Caco-2 (cell line): Measurements from ENCODE around the gene MTMR12. TPM values are rescaled to one million over a fixed set of nuclear protein-coding genes. Genes with fewer than 3 reads are reported as not detected.

ENCODE experiments used
- BruUV-seq: library from RNA; stranded (reverse); fragments of 400-500 nt; replicated peaks from 2 replicates; lab custom pipeline; 2021; lab: Mats Ljungman, UMichigan
- CTCF ChIA-PET: fragments of 300-600 bp; sonication (Branson Sonifier 250); formaldehyde crosslinking; loops from one replicate; lab custom pipeline; 2022; ENCODE audit warnings: antibody characterized with exemption; lab: Charles Lee
- POLR2A ChIA-PET: fragments of 300-600 bp; sonication (Branson Sonifier 250); formaldehyde crosslinking; loops from one replicate; lab custom pipeline; 2022; ENCODE audit warnings: antibody characterized with exemption; lab: Charles Lee
- DNase-seq, 2 experiments: peaks; one replicate each; pipeline versions ENCODE4 v3.0.0 to v3.0.0-alpha.2; 2020 to 2022
- H3K27me3 ChIP-seq: replicated peaks from 2 replicates; pipeline ENCODE4 v1.6.0; 2011; ENCODE audit warnings: low read length; ENCODE audit not compliant: control insufficient read depth, insufficient read depth
- H3K36me3 ChIP-seq: 2 replicates; pipeline ENCODE4 v1.5.1; 2011; ENCODE audit warnings: low read length; ENCODE audit not compliant: control insufficient read depth, insufficient read depth
- H3K4me1 ChIP-seq: fragments of 250-450 bp; sonication (Bioruptor Pico); 2 replicates; pipeline ENCODE4 v1.5.1; 2020; ENCODE audit warnings: mild to moderate bottlenecking
- H3K4me3 ChIP-seq: 2 replicates; pipeline ENCODE4 v1.5.1; 2011; ENCODE audit warnings: low read depth, mild to moderate bottlenecking, control low read depth, low read length
- H3K9me3 ChIP-seq: fragments of 250-450 bp; sonication (Bioruptor Pico); 2 replicates; pipeline ENCODE4 v1.5.1; 2020; ENCODE audit warnings: mild to moderate bottlenecking, moderate library complexity
- H3K27ac Mint-ChIP-seq: one replicate; pipeline ENCODE4 v1.8.0; 2022; ENCODE audit warnings: mixed read lengths; ENCODE audit not compliant: unreplicated experiment
- H3K27me3 Mint-ChIP-seq: one replicate; pipeline ENCODE4 v1.8.0; 2022; ENCODE audit warnings: mixed read lengths; ENCODE audit not compliant: insufficient read depth, unreplicated experiment
- H3K36me3 Mint-ChIP-seq: one replicate; pipeline ENCODE4 v1.8.0; 2022; ENCODE audit warnings: mild to moderate bottlenecking, mixed read lengths; ENCODE audit not compliant: insufficient read depth, unreplicated experiment
- H3K4me1 Mint-ChIP-seq: one replicate; pipeline ENCODE4 v1.8.0; 2022; ENCODE audit warnings: low read depth, mixed read lengths; ENCODE audit not compliant: unreplicated experiment
- H3K4me3 Mint-ChIP-seq: one replicate; pipeline ENCODE4 v1.8.0; 2022; ENCODE audit warnings: mild to moderate bottlenecking, moderate library complexity, mixed read lengths; ENCODE audit not compliant: unreplicated experiment
- H3K9me3 Mint-ChIP-seq: one replicate; pipeline ENCODE4 v1.8.0; 2022; ENCODE audit warnings: mixed read lengths; ENCODE audit not compliant: unreplicated experiment
- CTCF ChIP-seq, 2 experiments: fragments of 200-600 bp in 1 of 2; IDR thresholded peaks; 1 replicate in 1 of 2; 2 replicates in 1 of 2; pipeline versions ENCODE4 v1.5.1 to v1.8.0; 2011 to 2022; ENCODE audit warnings: antibody characterized with exemption in 1 of 2, control low read depth in 1 of 2, inconsistent platforms in 1 of 2, low read depth in 1 of 2, low read length in 1 of 2, mild to moderate bottlenecking in 1 of 2, moderate library complexity in 1 of 2; ENCODE audit not compliant: insufficient read depth in 1 of 2, severe bottlenecking in 1 of 2, unreplicated experiment in 1 of 2
- intact Hi-C: fragments of 100-400 bp; cut with micrococcal nuclease; formaldehyde crosslinking; loops from one replicate; pipeline ENCODE4 v1.10.0; 2022; ENCODE audit not compliant: unreplicated experiment
- total RNA-seq: library from RNA; stranded (reverse); gene quantifications from 2 replicates; pipeline ENCODE4 v1.2.3, GENCODE V29; 2022

The MTMR12 gene
- total RNA-seq, 1 experiment from 2014 or later = 35.1 TPM

- Histone ChIP-seq H3K9me3 (no peaks in the 10 kb centered on the region), H3K4me3 (no peak overlapping the region), H3K36me3 (no peaks in the 10 kb centered on the region), H3K27me3 (no peaks in the 10 kb centered on the region), H3K4me1 (no peaks in the 10 kb centered on the region)
- POLR2A ChIA-PET = no interaction called here
- TF ChIP-seq CTCF (IDR thresholded peaks at IDR 0.05; ENCODE audit: insufficient read depth in 1 of 2, low read depth in 1 of 2, low read length in 1 of 2, severe bottlenecking in 1 of 2, unreplicated experiment in 1 of 2) = no peak
- BruUV-seq = no TSS peak
- CTCF ChIA-PET = no interaction called here
- no peak overlapping the region for H3K4me3 Mint-ChIP-seq
- no peak for DNase-seq
- no peak overlapping the region for H3K27ac Mint-ChIP-seq
- no peaks in the 10 kb centered on the region for H3K9me3 Mint-ChIP-seq
- H3K27me3 Mint-ChIP-seq = no peaks in the 10 kb centered on the region
- intact Hi-C loops = no loop called here
- H3K4me1 Mint-ChIP-seq = peaks cover 1% of the 10 kb centered on the region
- H3K36me3 Mint-ChIP-seq = peaks cover 53% of the 10 kb centered on the region
Observed at GRCh38 chr5:32239385-32239784, 73.4 kb downstream of the MTMR12 start.

GRCh38 chr5:32233696-32234447, 78.9 kb downstream of the MTMR12 start:
- CTCF ChIA-PET = interaction anchor here (1.3 kb wide), 1 partner anchor 211 kb away, joined by 3 read pairs; the partner anchor contains the start of gene ZFR
- Mint-ChIP-seq H3K27ac (peak overlapping the region; percentile 22), H3K9me3 (no peaks in the 10 kb centered on the region), H3K4me3 (no peak overlapping the region), H3K4me1 (peaks cover 40% of the 10 kb centered on the region), H3K36me3 (peaks cover 67% of the 10 kb centered on the region), H3K27me3 (no peaks in the 10 kb centered on the region)
- Histone ChIP-seq H3K27me3 (no peaks in the 10 kb centered on the region), H3K36me3 (peaks cover 3% of the 10 kb centered on the region), H3K4me1 (peaks cover 39% of the 10 kb centered on the region), H3K4me3 (no peak overlapping the region), H3K9me3 (no peaks in the 10 kb centered on the region)
- POLR2A ChIA-PET = interaction anchor here (0.7 kb wide), 1 partner anchor 45 kb away, joined by 3 read pairs; no protein-coding TSS in a partner anchor
- no peak for DNase-seq
- no peak for TF ChIP-seq CTCF (IDR thresholded peaks at IDR 0.05; ENCODE audit: insufficient read depth in 1 of 2, low read depth in 1 of 2, low read length in 1 of 2, severe bottlenecking in 1 of 2, unreplicated experiment in 1 of 2)
- BruUV-seq = no TSS peak
- intact Hi-C loops = loop anchor here (2.0 kb wide), 1 partner anchor 379 kb away; no protein-coding TSS in a partner anchor

- intact Hi-C loops = loop anchor here (2.0 kb wide), 1 partner anchor 380 kb away; no protein-coding TSS in a partner anchor
- H3K4me3 Mint-ChIP-seq = no peak overlapping the region
- DNase-seq = no peak
- ChIA-PET CTCF (interaction anchor here (1.3 to 1.7 kb wide), 2 partner anchors 97 to 211 kb away, joined by 3 to 9 read pairs; partner anchors contain the start of gene ZFR), POLR2A (interaction anchor here (0.7 kb wide), 1 partner anchor 45 kb away, joined by 3 read pairs; no protein-coding TSS in a partner anchor)
- H3K36me3 Mint-ChIP-seq = peaks cover 68% of the 10 kb centered on the region
- H3K4me1 Mint-ChIP-seq = peaks cover 44% of the 10 kb centered on the region
- peak overlapping the region; percentile 22 for H3K27ac Mint-ChIP-seq
- peaks cover 4% of the 10 kb centered on the region for H3K36me3 ChIP-seq
- no peaks in the 10 kb centered on the region for H3K27me3 Mint-ChIP-seq
- H3K27me3 ChIP-seq = no peaks in the 10 kb centered on the region
- BruUV-seq = no TSS peak
- H3K9me3 ChIP-seq = no peaks in the 10 kb centered on the region
- no peaks in the 10 kb centered on the region for H3K9me3 Mint-ChIP-seq
- H3K4me3 ChIP-seq = no peak overlapping the region
- peaks cover 40% of the 10 kb centered on the region for H3K4me1 ChIP-seq
- no peak for TF ChIP-seq CTCF (IDR thresholded peaks at IDR 0.05; ENCODE audit: insufficient read depth in 1 of 2, low read depth in 1 of 2, low read length in 1 of 2, severe bottlenecking in 1 of 2, unreplicated experiment in 1 of 2)
Observed at GRCh38 chr5:32233220-32233695, 79.5 kb downstream of the MTMR12 start.
